ENCODE results near the gene DHRS1. TPM values are rescaled to one million over a fixed set of nuclear protein-coding genes. Genes with fewer than 3 reads are reported as not detected.

Gene DHRS1
- total RNA-seq, 1 donor from 2014 or later = 29.3 TPM

- DNase-seq (ENCODE audit: low spot score) = no peak
- Mint-ChIP-seq H3K4me3 (ENCODE audit: unreplicated experiment) (peak overlapping the region; percentile 92), H3K36me3 (ENCODE audit: low read depth) (peaks cover 14% of the 10 kb centered on the region), H3K27ac (ENCODE audit: unreplicated experiment) (peak overlapping the region; percentile 90), H3K27me3 (ENCODE audit: low read depth) (no peaks in the 10 kb centered on the region), H3K4me1 (ENCODE audit: low read depth) (peaks cover 16% of the 10 kb centered on the region), H3K9me3 (ENCODE audit: low read depth) (no peaks in the 10 kb centered on the region)
- TF ChIP-seq CTCF (IDR thresholded peaks at IDR 0.05) = no peak
These were observed 28.9 kb downstream of the DHRS1 start for GRCh38 chr14:24270537-24271133.

GRCh38 chr14:24269910-24270536 is 29.6 kb downstream of the DHRS1 start:
- no peak for TF ChIP-seq CTCF (IDR thresholded peaks at IDR 0.05)
- Mint-ChIP-seq H3K27me3 (ENCODE audit: low read depth) (no peaks in the 10 kb centered on the region), H3K36me3 (ENCODE audit: low read depth) (peaks cover 14% of the 10 kb centered on the region), H3K27ac (ENCODE audit: unreplicated experiment) (no peak overlapping the region), H3K4me3 (ENCODE audit: unreplicated experiment) (no peak overlapping the region), H3K4me1 (ENCODE audit: low read depth) (peaks cover 16% of the 10 kb centered on the region), H3K9me3 (ENCODE audit: low read depth) (no peaks in the 10 kb centered on the region)
- DNase-seq (ENCODE audit: low spot score) = peak; percentile 77

- H3K27ac Mint-ChIP-seq (ENCODE audit: unreplicated experiment) = no peak overlapping the region
- no peaks in the 10 kb centered on the region for H3K27me3 Mint-ChIP-seq (ENCODE audit: low read depth)
- no peaks in the 10 kb centered on the region for H3K9me3 Mint-ChIP-seq (ENCODE audit: low read depth)
- DNase-seq (ENCODE audit: low spot score) = peak; percentile 59
- peaks cover 16% of the 10 kb centered on the region for H3K4me1 Mint-ChIP-seq (ENCODE audit: low read depth)
- peaks cover 14% of the 10 kb centered on the region for H3K36me3 Mint-ChIP-seq (ENCODE audit: low read depth)
- no peak overlapping the region for H3K4me3 Mint-ChIP-seq (ENCODE audit: unreplicated experiment)
- TF ChIP-seq CTCF (IDR thresholded peaks at IDR 0.05) = no peak
These were observed 30.2 kb downstream of the DHRS1 start for GRCh38 chr14:24269368-24269767.

GRCh38 chr14:24268225-24268624 is 31.4 kb downstream of the DHRS1 start:
- peak; percentile 65 for DNase-seq (ENCODE audit: low spot score)
- Mint-ChIP-seq H3K27me3 (ENCODE audit: low read depth) (no peaks in the 10 kb centered on the region), H3K36me3 (ENCODE audit: low read depth) (peaks cover 14% of the 10 kb centered on the region), H3K4me3 (ENCODE audit: unreplicated experiment) (no peak overlapping the region), H3K4me1 (ENCODE audit: low read depth) (peaks cover 16% of the 10 kb centered on the region), H3K27ac (ENCODE audit: unreplicated experiment) (no peak overlapping the region), H3K9me3 (ENCODE audit: low read depth) (no peaks in the 10 kb centered on the region)
- TF ChIP-seq CTCF (IDR thresholded peaks at IDR 0.05) = no peak

GRCh38 chr14:24267516-24267915 is 32.1 kb downstream of the DHRS1 start:
- Mint-ChIP-seq H3K4me3 (ENCODE audit: unreplicated experiment) (no peak overlapping the region), H3K4me1 (ENCODE audit: low read depth) (peaks cover 15% of the 10 kb centered on the region), H3K27me3 (ENCODE audit: low read depth) (no peaks in the 10 kb centered on the region), H3K27ac (ENCODE audit: unreplicated experiment) (no peak overlapping the region), H3K9me3 (ENCODE audit: low read depth) (no peaks in the 10 kb centered on the region), H3K36me3 (ENCODE audit: low read depth) (peaks cover 14% of the 10 kb centered on the region)
- DNase-seq (ENCODE audit: low spot score) = peak; percentile 81
- TF ChIP-seq CTCF (IDR thresholded peaks at IDR 0.05) = no peak

Measured in chondrocyte (in vitro differentiated cells).